HUES64 (cell line): ENCODE results near the gene SNX8.
A peak's percentile ranks its signal among the peaks of the same experiment; 100 is the strongest.
"Not testable (repeated sequence)": the region's sequence is repeated elsewhere in the genome, so short reads cannot be mapped to it uniquely, and the experiment has no call there.

Source experiments
- H3K27ac ChIP-seq: 2 replicates; pipeline ENCODE4 v1.7.0; 2013; ENCODE audit warnings: low read depth, low read length, inconsistent platforms
- H3K27me3 ChIP-seq: 2 replicates; pipeline ENCODE4 v1.6.1; 2013; ENCODE audit warnings: mild to moderate bottlenecking, low read length; ENCODE audit not compliant: insufficient read depth
- H3K36me3 ChIP-seq: 2 replicates; pipeline ENCODE4 v1.6.1; 2013; ENCODE audit warnings: mild to moderate bottlenecking, low read length; ENCODE audit not compliant: insufficient read depth
- H3K4me1 ChIP-seq: 2 replicates; pipeline ENCODE4 v1.6.1; 2013; ENCODE audit warnings: mild to moderate bottlenecking, low read length, moderate library complexity; ENCODE audit not compliant: insufficient read depth
- H3K4me3 ChIP-seq: 2 replicates; pipeline ENCODE4 v1.5.1; 2013; ENCODE audit warnings: mild to moderate bottlenecking, low read length, moderate library complexity
- H3K9ac ChIP-seq: 2 replicates; pipeline ENCODE4 v1.6.1; 2013; ENCODE audit warnings: mild to moderate bottlenecking, low read depth, low read length
- H3K9me3 ChIP-seq: 2 replicates; pipeline ENCODE4 v1.6.1; 2013; ENCODE audit warnings: low read depth, low read length; ENCODE audit not compliant: insufficient read depth
- WGBS: fragments of 150-250, 120-280 bp; methylation state at CpG from one replicate; pipeline ENCODE4 v1.1.7; 2013; ENCODE audit warnings: missing lambda C conversion rate; 5-methylcytosine and 5-hydroxymethylcytosine counted together

SNX8 gene

DNA sequence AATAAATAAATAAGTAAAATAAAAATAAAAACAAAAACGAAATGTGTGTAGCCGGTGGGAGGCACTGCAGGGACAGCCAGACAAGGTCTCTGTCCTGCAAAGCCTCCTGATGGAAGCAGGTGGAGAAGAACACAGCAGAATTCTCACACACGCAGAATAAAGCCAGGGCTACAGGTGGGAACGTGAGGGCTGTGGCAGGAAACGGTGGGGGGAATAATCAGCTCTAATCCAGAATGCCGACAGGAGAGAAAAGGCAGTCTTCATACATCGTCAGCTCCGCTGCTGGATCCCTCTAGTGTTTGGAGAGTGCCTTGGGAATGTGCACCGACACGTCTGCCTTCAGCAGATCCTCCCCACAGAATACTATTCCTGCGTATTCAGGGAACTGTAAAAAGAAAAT, 6.8 kb upstream of the SNX8 start:
- H3K27me3 ChIP-seq, result no peaks in the 10 kb centered on the region
- WGBS, result 60% methylated on average over 11 of the region's 11 CpGs
- H3K27ac ChIP-seq, result no peak overlapping the region
- H3K4me1 ChIP-seq, result no peaks in the 10 kb centered on the region
- no peak overlapping the region for H3K9ac ChIP-seq
- no peaks in the 10 kb centered on the region for H3K36me3 ChIP-seq
- H3K9me3 ChIP-seq, result no peaks in the 10 kb centered on the region
- no peak overlapping the region for H3K4me3 ChIP-seq

DNA sequence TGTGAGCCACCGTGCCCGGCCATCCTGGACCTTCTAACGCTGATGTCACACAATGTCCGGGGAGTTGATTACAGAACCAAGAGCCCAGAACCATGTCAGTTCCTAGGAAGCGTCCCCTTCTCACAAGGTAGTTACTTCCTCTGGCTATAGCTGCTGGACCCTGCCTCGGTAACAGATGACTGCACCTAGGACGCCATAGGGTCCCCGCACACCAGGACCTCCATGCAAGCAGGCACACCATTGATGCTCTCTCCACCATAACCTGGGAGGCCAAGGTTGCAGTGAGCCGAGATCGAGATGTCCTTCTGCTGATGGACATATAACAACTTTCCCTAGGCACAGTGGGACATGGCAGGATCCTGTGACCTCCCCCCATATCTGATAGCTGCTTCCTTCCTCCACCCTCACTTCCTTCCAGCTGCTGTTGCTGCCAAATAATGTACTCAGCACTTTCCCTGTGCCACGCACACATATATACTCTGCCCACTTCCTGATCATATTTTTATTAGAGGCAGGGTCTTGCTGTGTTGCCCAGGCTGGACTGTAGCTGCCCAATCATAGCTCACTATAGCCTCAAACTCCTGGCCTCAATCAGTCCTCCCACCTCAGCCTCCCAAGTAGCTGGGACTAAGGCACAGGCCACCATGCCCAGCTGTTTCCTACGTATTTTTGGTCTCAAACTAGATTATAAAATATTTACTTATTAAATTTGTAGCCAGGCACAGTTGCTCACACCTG, 3.5 kb upstream of the SNX8 start:
- H3K9me3 ChIP-seq, result no peaks in the 10 kb centered on the region
- H3K9ac ChIP-seq, result no peak overlapping the region
- H3K4me1 ChIP-seq, result no peaks in the 10 kb centered on the region
- H3K36me3 ChIP-seq, result no peaks in the 10 kb centered on the region
- no peak overlapping the region for H3K4me3 ChIP-seq
- H3K27me3 ChIP-seq, result no peaks in the 10 kb centered on the region
- H3K27ac ChIP-seq, result no peak overlapping the region
- 92% methylated on average over 12 of the region's 12 CpGs for WGBS

DNA sequence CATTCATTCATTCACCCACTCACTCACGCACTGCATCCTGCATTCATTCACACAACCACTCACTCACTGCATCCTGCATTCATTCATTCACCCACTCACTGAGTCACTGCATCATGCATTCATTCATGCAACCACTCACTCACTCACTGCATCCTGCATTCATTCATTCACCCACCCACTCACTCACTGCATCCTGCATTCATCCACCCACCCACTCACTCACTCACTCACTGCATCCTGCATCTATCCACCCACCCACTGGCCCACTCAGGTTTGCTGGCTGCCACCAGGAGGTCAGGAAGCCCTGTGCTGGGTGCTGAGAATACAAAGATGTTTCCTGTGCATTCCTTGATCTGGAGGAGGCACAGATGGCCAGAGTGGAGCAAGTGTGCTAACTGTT, 2.3 kb upstream of the SNX8 start:
- Histone ChIP-seq H3K9ac (no peak overlapping the region), H3K27me3 (no peaks in the 10 kb centered on the region)

DNA sequence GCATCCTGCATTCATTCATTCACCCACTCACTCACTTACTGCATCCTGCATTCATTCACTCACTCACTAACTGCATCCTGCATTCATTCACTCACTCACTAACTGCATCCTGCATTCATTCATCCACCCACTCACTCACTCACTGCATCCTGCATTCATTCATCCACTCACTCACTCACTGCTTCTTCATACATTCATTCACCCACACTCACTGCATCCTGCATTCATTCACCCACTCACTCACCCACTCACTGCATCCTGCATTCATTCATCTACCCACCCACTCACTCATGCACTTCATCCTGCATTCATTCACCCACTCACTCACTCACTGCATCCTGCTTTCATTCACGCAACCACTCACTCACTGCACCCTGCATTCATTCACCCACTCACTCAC, 1.5 kb upstream of the SNX8 start:
- Histone ChIP-seq H3K27ac (no peak overlapping the region), H3K4me1 (no peaks in the 10 kb centered on the region), H3K9ac (no peak overlapping the region), H3K27me3 (no peaks in the 10 kb centered on the region), H3K4me3 (no peak overlapping the region), H3K36me3 (no peaks in the 10 kb centered on the region), H3K9me3 (no peaks in the 10 kb centered on the region)
- WGBS, result 93% methylated on average over 1 of the region's 1 CpG

More for the DNA sequence above, 2.3 kb upstream of the SNX8 start:
- Histone ChIP-seq H3K36me3 (no peaks in the 10 kb centered on the region), H3K4me1 (no peaks in the 10 kb centered on the region), H3K27ac (no peak overlapping the region), H3K4me3 (no peak overlapping the region), H3K9me3 (no peaks in the 10 kb centered on the region)
- WGBS, result 92% methylated on average over 1 of the region's 1 CpG

DNA sequence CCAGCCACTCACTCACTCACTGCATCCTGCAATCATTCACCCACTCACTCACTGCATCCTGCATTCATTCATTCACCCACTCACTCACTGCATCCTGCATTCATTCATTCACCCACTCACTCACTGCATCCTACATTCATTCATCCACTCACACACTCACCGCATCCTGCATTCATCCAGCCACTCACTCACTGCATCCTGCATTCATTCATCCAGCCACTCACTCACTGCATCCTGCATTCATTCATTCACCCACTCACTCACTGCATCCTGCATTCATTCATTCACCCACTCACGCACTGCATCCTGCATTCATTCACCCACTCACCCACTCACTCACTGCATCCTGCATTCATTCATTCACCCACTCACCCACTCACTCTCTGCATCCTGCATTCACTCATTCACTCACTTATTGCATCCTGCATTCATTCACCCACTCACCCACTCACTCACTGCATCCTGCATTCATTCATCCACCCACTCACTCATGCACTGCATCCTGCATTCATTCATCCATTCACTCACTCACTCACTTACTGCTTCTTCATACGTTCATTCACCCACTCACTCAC, 802 bp upstream of the SNX8 start:
- 79% methylated on average over 3 of the region's 3 CpGs for WGBS
- H3K36me3 ChIP-seq, H3K9me3 ChIP-seq, H3K4me1 ChIP-seq, H3K27me3 ChIP-seq, H3K27ac ChIP-seq, H3K9ac ChIP-seq: not testable (repeated sequence)
- H3K4me3 ChIP-seq, result peak overlapping the region; percentile 49; the same call in 1 of the 2 replicates

DNA sequence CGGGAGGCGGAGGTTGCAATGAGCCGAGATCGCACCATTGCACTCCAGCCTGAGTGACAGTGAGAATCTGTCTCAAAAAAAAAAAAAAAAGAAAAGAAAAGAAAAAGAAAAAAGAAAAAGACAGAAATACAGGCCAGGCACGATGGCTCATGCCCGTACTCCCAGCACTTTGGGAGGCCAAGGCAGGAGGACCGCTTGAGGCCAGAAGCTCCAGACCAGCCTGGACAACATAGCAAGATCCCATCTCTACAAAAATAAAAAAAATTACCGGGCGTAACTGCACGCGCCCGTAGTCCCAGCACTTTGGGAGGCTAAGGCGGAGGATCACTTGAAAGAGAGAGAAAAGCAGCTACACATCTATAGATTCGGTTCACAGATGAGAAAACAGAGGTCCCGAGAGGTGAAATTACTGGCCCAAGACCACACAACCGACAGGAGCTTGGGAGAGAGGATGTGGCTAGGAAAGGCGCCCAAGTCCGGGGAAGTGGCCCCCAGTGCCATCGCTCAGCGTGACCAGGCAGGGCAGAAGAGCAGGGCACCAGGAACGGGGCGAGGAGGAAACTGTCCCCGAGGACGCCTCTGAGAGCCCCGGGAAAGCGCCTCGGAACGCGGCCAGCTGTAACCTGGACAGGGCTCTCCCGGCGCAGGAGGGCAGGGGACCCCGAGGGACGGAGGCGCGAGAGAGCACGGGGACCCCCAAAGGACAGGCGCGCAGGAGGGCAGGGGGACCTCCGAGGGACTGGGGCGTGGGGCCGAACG, 612 bp downstream of the SNX8 start:
- H3K9me3 ChIP-seq, result no peaks in the 10 kb centered on the region
- H3K9ac ChIP-seq, result peak overlapping the region; percentile 81
- H3K4me3 ChIP-seq, result peak overlapping the region; percentile 92
- H3K27ac ChIP-seq, result no peak overlapping the region; the same call in 1 of the 2 replicates
- H3K4me1 ChIP-seq, result peaks cover 8% of the 10 kb centered on the region
- no peaks in the 10 kb centered on the region for H3K27me3 ChIP-seq
- no peaks in the 10 kb centered on the region; the same call in 1 of the 2 replicates for H3K36me3 ChIP-seq
- 31% methylated on average over 42 of the region's 42 CpGs for WGBS

GRCh38 chr7:2312267-2312929, 1.8 kb downstream of the SNX8 start:
- Histone ChIP-seq H3K27ac (no peak overlapping the region), H3K9me3 (no peaks in the 10 kb centered on the region), H3K4me3 (no peak overlapping the region), H3K9ac (no peak overlapping the region), H3K36me3 (no peaks in the 10 kb centered on the region; the same call in 1 of the 2 replicates), H3K4me1 (peaks cover 8% of the 10 kb centered on the region), H3K27me3 (no peaks in the 10 kb centered on the region)
- WGBS, result 93% methylated on average over 17 of the region's 17 CpGs

- Histone ChIP-seq H3K4me3 (no peak overlapping the region), H3K27me3 (no peaks in the 10 kb centered on the region), H3K36me3 (no peaks in the 10 kb centered on the region; the same call in 1 of the 2 replicates), H3K27ac (peak overlapping the region; percentile 82), H3K9me3 (no peaks in the 10 kb centered on the region), H3K4me1 (peaks cover 8% of the 10 kb centered on the region), H3K9ac (peak overlapping the region; percentile 43)
- 52% methylated on average over 20 of the region's 20 CpGs for WGBS
Measured at GRCh38 chr7:2309889-2310331, 4.3 kb downstream of the SNX8 start.

DNA sequence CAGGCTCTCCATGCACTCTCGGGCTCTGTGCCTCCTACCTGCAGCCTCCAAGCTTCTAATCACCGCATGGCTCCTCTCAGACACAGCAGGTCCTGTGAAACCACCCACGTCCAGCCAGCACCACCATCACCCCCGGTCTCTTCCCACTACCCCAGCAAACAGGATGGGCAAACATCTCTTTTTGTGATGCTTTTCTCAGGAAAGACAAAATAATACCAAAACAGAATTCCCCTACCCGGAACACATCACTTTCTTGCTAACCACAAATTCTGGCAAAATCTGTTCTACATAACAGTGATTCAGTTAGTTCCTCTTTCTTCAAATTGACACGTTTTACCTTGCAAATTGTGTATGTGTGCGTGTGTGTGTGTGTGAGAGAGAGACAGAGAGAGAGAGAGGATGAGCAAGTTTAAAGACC, 6.5 kb downstream of the SNX8 start:
- Histone ChIP-seq H3K27ac (no peak overlapping the region), H3K4me1 (peaks cover 8% of the 10 kb centered on the region), H3K27me3 (no peaks in the 10 kb centered on the region), H3K9ac (no peak overlapping the region), H3K9me3 (no peaks in the 10 kb centered on the region), H3K4me3 (no peak overlapping the region), H3K36me3 (no peaks in the 10 kb centered on the region; the same call in 1 of the 2 replicates)
- 82% methylated on average over 6 of the region's 7 CpGs for WGBS

DNA sequence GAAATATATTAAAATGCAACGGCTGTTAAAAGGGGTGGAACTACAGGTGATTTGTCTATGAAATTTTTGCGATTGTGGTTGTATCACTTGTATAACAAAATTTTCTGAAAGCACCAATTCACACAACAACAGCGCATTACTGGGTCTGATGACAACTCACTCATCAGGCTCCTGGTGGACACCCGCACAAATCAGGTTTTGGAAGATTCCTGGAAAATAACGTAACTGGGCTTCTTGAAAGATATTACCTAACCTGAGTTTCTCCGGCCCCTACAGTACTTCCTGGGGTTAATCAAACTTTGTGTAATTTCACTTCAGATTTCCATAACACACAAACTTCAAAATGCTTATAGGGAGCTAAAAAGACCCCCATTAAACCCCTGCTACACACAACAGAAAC, 7.6 kb downstream of the SNX8 start:
- Histone ChIP-seq H3K27ac (no peak overlapping the region; the same call in 1 of the 2 replicates), H3K9me3 (no peaks in the 10 kb centered on the region), H3K9ac (no peak overlapping the region), H3K27me3 (no peaks in the 10 kb centered on the region), H3K4me1 (peaks cover 8% of the 10 kb centered on the region), H3K36me3 (no peaks in the 10 kb centered on the region; the same call in 1 of the 2 replicates), H3K4me3 (no peak overlapping the region)
- 96% methylated on average over 5 of the region's 6 CpGs for WGBS

DNA sequence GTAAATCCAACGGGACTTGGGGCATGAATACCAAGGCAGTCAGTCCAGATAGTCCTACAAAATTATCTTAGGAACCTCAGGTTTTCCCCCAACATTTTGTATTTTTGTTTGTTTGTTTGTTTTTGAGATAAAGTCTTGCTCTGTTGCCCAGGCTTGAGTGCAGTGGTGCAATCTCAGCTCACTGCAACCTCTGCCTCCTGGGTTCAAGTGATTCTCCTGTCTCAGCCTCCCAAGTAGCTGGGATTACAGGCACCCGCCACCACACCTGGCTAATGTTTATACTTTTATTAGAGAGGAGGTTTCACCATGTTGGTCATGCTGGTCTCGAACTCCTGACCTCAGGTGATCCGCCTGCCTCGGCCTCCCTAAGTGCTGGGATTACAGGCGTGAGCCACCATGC, 9.0 kb downstream of the SNX8 start:
- H3K9me3 ChIP-seq, H3K4me3 ChIP-seq, H3K27me3 ChIP-seq, H3K9ac ChIP-seq, H3K27ac ChIP-seq, H3K36me3 ChIP-seq: not testable (repeated sequence)
- WGBS, result 90% methylated on average over 4 of the region's 6 CpGs
- peaks cover 15% of the 10 kb centered on the region for H3K4me1 ChIP-seq
